WTC11 (cell line): ENCODE results near the gene SAG. TPM values are rescaled to one million over a fixed set of nuclear protein-coding genes. Genes with fewer than 3 reads are reported as not detected.

ENCODE experiments used
- ATAC-seq: fragments of 200-7000 bp; cut with Tn5 transposase; 2 replicates; pipeline ENCODE4 v1.10.0; 2021; ENCODE audit warnings: mild to moderate bottlenecking, moderate library complexity
- CTCF ChIA-PET: fragments of 300-600 bp; sonication (Branson Sonifier 250); formaldehyde crosslinking; loops from one replicate; lab custom pipeline; 2021; ENCODE audit warnings: antibody characterized with exemption; lab: Charles Lee
- POLR2A ChIA-PET: fragments of 350-600 bp; sonication (Branson Sonifier 250); formaldehyde crosslinking; loops from one replicate; lab custom pipeline; 2021; ENCODE audit warnings: antibody characterized with exemption; lab: Charles Lee
- DNase-seq: peaks from one replicate; pipeline ENCODE4 v3.0.0; 2021; ENCODE audit warnings: low spot score
- H3K27ac Mint-ChIP-seq: 2 replicates; pipeline ENCODE4 v1.8.0; 2021; ENCODE audit warnings: mixed read lengths
- H3K27me3 Mint-ChIP-seq: 2 replicates; pipeline ENCODE4 v1.8.0; 2021; ENCODE audit warnings: low read depth, mild to moderate bottlenecking, moderate library complexity, mixed read lengths
- H3K36me3 Mint-ChIP-seq: 2 replicates; pipeline ENCODE4 v1.8.0; 2021; ENCODE audit warnings: mixed read lengths
- H3K4me1 Mint-ChIP-seq: 2 replicates; pipeline ENCODE4 v1.8.0; 2022; ENCODE audit warnings: mixed read lengths
- H3K4me3 Mint-ChIP-seq: 2 replicates; pipeline ENCODE4 v1.8.0; 2021; ENCODE audit warnings: mild to moderate bottlenecking, moderate library complexity, mixed read lengths
- H3K9me3 Mint-ChIP-seq: 2 replicates; pipeline ENCODE4 v1.8.0; 2021; ENCODE audit warnings: mixed read lengths
- CBFB ChIP-seq: sonication (generic); formaldehyde crosslinking; IDR thresholded peaks from 2 replicates; pipeline ENCODE4 v1.8.1; 2022; ENCODE audit warnings: mild to moderate bottlenecking, low read depth, missing genetic modification reagents
- CDX4 ChIP-seq: fragments of 250-450 bp; sonication (Bioruptor Pico); IDR thresholded peaks from 2 replicates; pipeline ENCODE4 v1.9.0; 2021; ENCODE audit warnings: moderate library complexity, mild to moderate bottlenecking, inconsistent platforms, borderline replicate concordance
- CREB1 ChIP-seq: sonication (generic); formaldehyde crosslinking; IDR thresholded peaks from 2 replicates; pipeline ENCODE4 v1.8.0; 2023; ENCODE audit warnings: mild to moderate bottlenecking, missing genetic modification reagents
- CTCF ChIP-seq: fragments of 200-600 bp; IDR thresholded peaks from 2 replicates; pipeline ENCODE4 v1.8.0; 2022; ENCODE audit warnings: antibody characterized with exemption
- GTF2I ChIP-seq: fragments of 250-450 bp; sonication (Bioruptor Pico); conservative IDR thresholded peaks from 2 replicates; pipeline ENCODE4 v1.4.0; 2021; ENCODE audit warnings: mild to moderate bottlenecking
- HMGXB4 ChIP-seq: sonication (generic); formaldehyde crosslinking; IDR thresholded peaks from 2 replicates; pipeline ENCODE4 v1.8.1; 2023; ENCODE audit warnings: mild to moderate bottlenecking, moderate library complexity, missing genetic modification reagents
- JAZF1 ChIP-seq: fragments of 250-450 bp; sonication (Bioruptor Pico); IDR thresholded peaks from 2 replicates; pipeline ENCODE4 v1.9.0; 2021; ENCODE audit warnings: moderate library complexity, mild to moderate bottlenecking, inconsistent platforms
- JUN ChIP-seq: sonication (generic); formaldehyde crosslinking; IDR thresholded peaks from 2 replicates; pipeline ENCODE4 v1.8.0; 2023; ENCODE audit warnings: mild to moderate bottlenecking, missing genetic modification reagents
- MAX ChIP-seq: sonication (generic); formaldehyde crosslinking; IDR thresholded peaks from 2 replicates; pipeline ENCODE4 v1.8.0; 2022; ENCODE audit warnings: mild to moderate bottlenecking, missing genetic modification reagents
- NFE2L1 ChIP-seq: sonication (generic); formaldehyde crosslinking; IDR thresholded peaks from 2 replicates; pipeline ENCODE4 v1.8.1; 2023; ENCODE audit warnings: missing genetic modification reagents
- NFYB ChIP-seq: sonication (generic); formaldehyde crosslinking; conservative IDR thresholded peaks from 2 replicates; pipeline ENCODE4 v1.8.0; 2022; ENCODE audit warnings: low read depth, missing genetic modification reagents
- OVOL2 ChIP-seq: fragments of 250-450 bp; sonication (Bioruptor Pico); IDR thresholded peaks from 2 replicates; pipeline ENCODE4 v1.9.0; 2021; ENCODE audit warnings: mild to moderate bottlenecking, borderline replicate concordance
- PRDM15 ChIP-seq: sonication (generic); formaldehyde crosslinking; IDR thresholded peaks from 2 replicates; pipeline ENCODE4 v1.8.0; 2022; ENCODE audit warnings: missing genetic modification reagents
- RELA ChIP-seq: sonication (generic); formaldehyde crosslinking; IDR thresholded peaks from 2 replicates; pipeline ENCODE4 v1.8.1; 2022; ENCODE audit warnings: missing genetic modification reagents, mild to moderate bottlenecking, borderline replicate concordance
- SP1 ChIP-seq: sonication (generic); formaldehyde crosslinking; conservative IDR thresholded peaks from 2 replicates; pipeline ENCODE4 v1.8.1; 2022; ENCODE audit warnings: missing genetic modification reagents
- STAT6 ChIP-seq: sonication (generic); formaldehyde crosslinking; conservative IDR thresholded peaks from 2 replicates; pipeline ENCODE4 v1.8.1; 2023; ENCODE audit warnings: mild to moderate bottlenecking, low read depth, missing genetic modification reagents, moderate library complexity
- TEAD1 ChIP-seq: sonication (generic); formaldehyde crosslinking; IDR thresholded peaks from 2 replicates; pipeline ENCODE4 v1.8.0; 2022; ENCODE audit warnings: mild to moderate bottlenecking, missing genetic modification reagents
- TP53 ChIP-seq: sonication (generic); formaldehyde crosslinking; IDR thresholded peaks from 2 replicates; pipeline ENCODE4 v1.8.1; 2023; ENCODE audit warnings: mild to moderate bottlenecking, missing genetic modification reagents
- USF2 ChIP-seq: sonication (generic); formaldehyde crosslinking; IDR thresholded peaks from 2 replicates; pipeline ENCODE4 v1.8.1; 2023; ENCODE audit warnings: mild to moderate bottlenecking, missing genetic modification reagents, moderate library complexity
- ZNF416 ChIP-seq: fragments of 250-450 bp; sonication (Bioruptor Pico); IDR thresholded peaks from 2 replicates; pipeline ENCODE4 v1.9.0; 2021; ENCODE audit warnings: mild to moderate bottlenecking, inconsistent platforms
- total RNA-seq: library from RNA; stranded (reverse); gene quantifications from 3 replicates; pipeline ENCODE4 v1.2.3, GENCODE V29; 2021

The SAG gene
- total RNA-seq, 1 experiment from 2014 or later: not detected

- TF ChIP-seq MAX (CRISPR knock-in tag) (no peak), HMGXB4 (CRISPR knock-in tag) (peak; percentile 40; the same call in 1 of the 2 replicates)
These were observed 47.5 kb downstream of the SAG start (continued) for GRCh38 chr2:233354971-233355574.

GRCh38 chr2:233355916-233356315 is 48.3 kb downstream of the SAG start:
- DNase-seq: no peak
- TF ChIP-seq TP53 (CRISPR knock-in tag) (no peak), OVOL2 (CRISPR knock-in tag) (no peak), ZNF416 (no peak), CTCF (no peak), JAZF1 (no peak), NFYB (no peak), NFE2L1 (CRISPR knock-in tag) (no peak), CDX4 (CRISPR knock-in tag) (no peak)
- peaks cover 36% of the 10 kb centered on the region for H3K27me3 Mint-ChIP-seq
- peaks cover 29% of the 10 kb centered on the region for H3K4me1 Mint-ChIP-seq
- H3K36me3 Mint-ChIP-seq: peaks cover 3% of the 10 kb centered on the region; the same call in 1 of the 2 replicates
- peak overlapping the region; percentile 80 for H3K4me3 Mint-ChIP-seq
- H3K27ac Mint-ChIP-seq: no peak overlapping the region
- ChIA-PET CTCF (interaction anchor here (2.8 kb wide), 1 partner anchor 87 kb away, joined by 9 read pairs; no protein-coding TSS in a partner anchor), POLR2A (no interaction called here)
- peaks cover 9% of the 10 kb centered on the region for H3K9me3 Mint-ChIP-seq
- no peak for ATAC-seq

- Mint-ChIP-seq H3K4me1 (peaks cover 29% of the 10 kb centered on the region), H3K4me3 (no peak overlapping the region), H3K27ac (no peak overlapping the region), H3K27me3 (peaks cover 36% of the 10 kb centered on the region), H3K9me3 (peaks cover 9% of the 10 kb centered on the region), H3K36me3 (peaks cover 3% of the 10 kb centered on the region; the same call in 1 of the 2 replicates)
- DNase-seq: no peak
- POLR2A ChIA-PET: interaction anchor here (0.7 kb wide), 1 partner anchor 58 kb away, joined by 6 read pairs; no protein-coding TSS in a partner anchor
- no peak for ATAC-seq
- CTCF ChIA-PET: interaction anchor here (1.4 to 2.8 kb wide), 2 partner anchors 86 to 92 kb away, joined by 5 to 9 read pairs; no protein-coding TSS in a partner anchor
- TF ChIP-seq GTF2I (CRISPR knock-in tag) (no peak), PRDM15 (CRISPR knock-in tag) (no peak), JUN (CRISPR knock-in tag) (no peak), CREB1 (CRISPR knock-in tag) (no peak), SP1 (CRISPR knock-in tag) (no peak), TEAD1 (CRISPR knock-in tag) (no peak), CBFB (CRISPR knock-in tag) (no peak), RELA (CRISPR knock-in tag) (no peak), USF2 (CRISPR knock-in tag) (no peak), STAT6 (no peak)
These were observed 49.1 kb downstream of the SAG start for GRCh38 chr2:233356546-233357308.
